Endothelial cell of umbilical vein (primary cell): Measurements from ENCODE around the gene LRRC73. TPM values are rescaled to one million over a fixed set of nuclear protein-coding genes. Genes with fewer than 3 reads are reported as not detected.

Experiments
- BruUV-seq: library from RNA; stranded (reverse); fragments of 400-500 nt; replicated peaks from 2 replicates; lab custom pipeline; 2021; lab: Mats Ljungman, UMichigan
- CTCF ChIA-PET: fragments of 300-600, 350-600 bp; sonication (Branson Sonifier 250); formaldehyde crosslinking; loops from one replicate; lab custom pipeline; 2021; ENCODE audit warnings: antibody characterized with exemption, inconsistent platforms; lab: Charles Lee
- POLR2A ChIA-PET: fragments of 300-600, 350-600 bp; sonication (Branson Sonifier 250); formaldehyde crosslinking; loops from one replicate; lab custom pipeline; 2021; ENCODE audit warnings: antibody characterized with exemption, inconsistent platforms; lab: Charles Lee
- DNase-seq: peaks from one replicate; pipeline ENCODE4 v3.0.0-alpha.2; 2011; ENCODE audit warnings: low read depth, low spot score
- FAIRE-seq: peaks from 2 replicates; lab custom pipeline; 2011; peaks lifted over from hg19 to GRCh38; lab: Jason Lieb, UNC
- H2AFZ ChIP-seq: 2 replicates; pipeline ENCODE4 v1.6.0; 2012; ENCODE audit warnings: low read depth, low read length, control low read depth, inconsistent platforms
- H3K27ac ChIP-seq: 2 replicates; pipeline ENCODE4 v1.5.1; 2011; ENCODE audit warnings: low read depth, mild to moderate bottlenecking, control low read depth, low read length, moderate library complexity; ENCODE audit not compliant: insufficient read depth
- H3K27me3 ChIP-seq, 2 experiments: 2 replicates each; pipeline versions ENCODE4 v1.6.0 to v1.6.1; 2011; ENCODE audit warnings: low read length in 2 of 2, mixed read lengths in 1 of 2; ENCODE audit not compliant: control insufficient read depth in 2 of 2, insufficient read depth in 2 of 2
- H3K36me3 ChIP-seq, 2 experiments: 2 replicates in 1 of 2; 3 replicates in 1 of 2; pipeline ENCODE4 v1.5.1; 2011; ENCODE audit warnings: low read length in 2 of 2, mild to moderate bottlenecking in 1 of 2, moderate library complexity in 1 of 2; ENCODE audit not compliant: control insufficient read depth in 2 of 2, insufficient read depth in 2 of 2; ENCODE audit errors: extremely low read depth in 1 of 2
- H3K4me1 ChIP-seq: 3 replicates; pipeline ENCODE4 v1.5.1; 2011; ENCODE audit warnings: mild to moderate bottlenecking, low read length; ENCODE audit not compliant: control insufficient read depth, insufficient read depth; ENCODE audit errors: extremely low read depth
- H3K4me2 ChIP-seq: 2 replicates; pipeline ENCODE4 v1.6.1; 2011; ENCODE audit warnings: low read length, control low read depth, mixed read lengths; ENCODE audit not compliant: insufficient read depth
- H3K4me3 ChIP-seq, 3 experiments: fragments of 200-600 bp in 1 of 3; sonication (generic), shearing (Covaris generic) in 1 of 3; replicated peaks in 1 of 3; 2 replicates each; pipeline ENCODE4 v1.5.1; 2011 to 2016; ENCODE audit warnings: control low read depth in 3 of 3, low read length in 3 of 3, mild to moderate bottlenecking in 2 of 3, inconsistent platforms in 1 of 3, low read depth in 1 of 3, moderate library complexity in 1 of 3; ENCODE audit not compliant: insufficient read depth in 1 of 3
- H3K79me2 ChIP-seq: 2 replicates; pipeline ENCODE4 v1.6.0; 2012; ENCODE audit warnings: low read length, inconsistent platforms; ENCODE audit not compliant: control insufficient read depth, insufficient read depth
- H3K9ac ChIP-seq: replicated peaks from 2 replicates; pipeline ENCODE3; 2011; ENCODE audit warnings: low read length, control low read depth; ENCODE audit not compliant: insufficient read depth; ENCODE audit errors: extremely low read depth
- H3K9me1 ChIP-seq: replicated peaks from 3 replicates; pipeline ENCODE4 v1.6.0; 2011; ENCODE audit warnings: mild to moderate bottlenecking, low read length; ENCODE audit not compliant: control insufficient read depth, insufficient read depth; ENCODE audit errors: extremely low read depth
- H3K9me3 ChIP-seq: replicated peaks from 2 replicates; pipeline ENCODE4 v1.5.1; 2012; ENCODE audit warnings: low read length, inconsistent platforms; ENCODE audit not compliant: control insufficient read depth, insufficient read depth
- H4K20me1 ChIP-seq: replicated peaks from 2 replicates; pipeline ENCODE3; 2011; ENCODE audit warnings: mild to moderate bottlenecking, low read length; ENCODE audit not compliant: control insufficient read depth, insufficient read depth; ENCODE audit errors: extremely low read depth
- FOS ChIP-seq: IDR thresholded peaks from 2 replicates; pipeline ENCODE4 v1.6.1; 2011; ENCODE audit warnings: mild to moderate bottlenecking, low read length, moderate library complexity, borderline replicate concordance; ENCODE audit not compliant: insufficient read depth
- GATA2 ChIP-seq: IDR thresholded peaks from 2 replicates; pipeline ENCODE4 v1.7.0; 2011; ENCODE audit warnings: low read depth, mild to moderate bottlenecking, moderate library complexity, mixed read lengths, low read length; ENCODE audit not compliant: insufficient read length, insufficient read depth
- JUN ChIP-seq: IDR thresholded peaks from 2 replicates; pipeline ENCODE4 v1.6.1; 2011; ENCODE audit warnings: borderline replicate concordance, low read depth; ENCODE audit not compliant: insufficient read length, insufficient read depth
- MYC ChIP-seq: IDR thresholded peaks from one replicate; pipeline ENCODE4 v1.6.1; 2011; ENCODE audit warnings: mild to moderate bottlenecking, low read depth, low read length
- POLR2A ChIP-seq: IDR thresholded peaks from 2 replicates; pipeline ENCODE4 v1.6.1; 2012; ENCODE audit warnings: low read depth, mild to moderate bottlenecking, control low read depth, low read length
- POLR2AphosphoS5 ChIP-seq: IDR thresholded peaks from 2 replicates; pipeline ENCODE4 v1.6.1; 2012; ENCODE audit warnings: low read depth, mild to moderate bottlenecking, control low read depth, low read length, moderate library complexity; ENCODE audit not compliant: insufficient read depth
- dilution Hi-C: fragments of 300-500 bp; cut with MboI; formaldehyde crosslinking; loops from one replicate; pipeline ENCODE4 v1.15.0; 2019; ENCODE audit warnings: low sequenced_read_pairs; ENCODE audit not compliant: extremely low pct_ligation_motif_present
- intact Hi-C: fragments of 100-400 bp; cut with micrococcal nuclease; formaldehyde crosslinking; loops from one replicate; pipeline ENCODE4 v1.10.0; 2022
- polyA plus RNA-seq, 4 experiments: library from polyadenylated mRNA; depleted of rRNA in 3 of 4; stranded (reverse) in 3 of 4; unstranded in 1 of 4; fragments of >200 nt; gene quantifications; 2 replicates each; pipeline versions ENCODE4 v1.2.1 to v1.2.3, GENCODE V29; 2011 to 2012; ENCODE audit warnings: missing spikeins in 1 of 4
- total RNA-seq: library from RNA; stranded (reverse); gene quantifications from 2 replicates; pipeline ENCODE4 v1.2.3, GENCODE V29; 2021
- TF ChIP-seq, protein P1 (sequence below): IDR thresholded peaks from 2 replicates; pipeline ENCODE4 v1.6.1; 2011; ENCODE audit not compliant: insufficient read depth, insufficient read length

The LRRC73 gene
- total and polyA plus RNA-seq, 2 donors (not counting 3 experiments of a cell fraction or from before 2014, with no cell fraction given): 0.11 to 0.58 TPM

GRCh38 chr6:43516367-43516696, 6.2 kb upstream of the LRRC73 start:
- Histone ChIP-seq H3K4me1 (peaks cover 17% of the 10 kb centered on the region), H3K9me3 (no peaks in the 10 kb centered on the region), H3K27ac (peak overlapping the region; percentile 66), H4K20me1 (no peaks in the 10 kb centered on the region), H3K9me1 (no peaks in the 10 kb centered on the region), H3K36me3 (peaks cover 6 to 46% of the 10 kb centered on the region in 2 experiments), H3K4me3 (peak overlapping the region; percentile 81 to 94 (median 87)), H3K79me2 (peaks cover 44% of the 10 kb centered on the region), H3K4me2 (peak overlapping the region; percentile 47), H2AFZ (peak overlapping the region; percentile 3), H3K9ac (peak overlapping the region; percentile 87), H3K27me3 (no peaks in the 10 kb centered on the region)
- dilution Hi-C loops: no loop called here
- CTCF ChIA-PET: interaction anchor here (0.6 to 1.8 kb wide), 5 partner anchors 9 to 62 kb away, joined by 3 to 9 read pairs (median 3); no protein-coding TSS in a partner anchor
- DNase-seq (no peak), FAIRE-seq (peak; percentile 54)
- TSS peak; percentile 60 for BruUV-seq
- TF ChIP-seq FOS (no peak), POLR2AphosphoS5 (no peak), POLR2A (no peak), JUN (no peak), GATA2 (no peak)
- POLR2A ChIA-PET: interaction anchor here (0.5 to 0.9 kb wide), 2 partner anchors 39 to 59 kb away, joined by 3 to 4 read pairs; partner anchors contain the start of genes POLH, TJAP1 and XPO5
- intact Hi-C loops: loop anchor here (2.0 kb wide), 1 partner anchor 58 kb away; no protein-coding TSS in a partner anchor

DNA sequence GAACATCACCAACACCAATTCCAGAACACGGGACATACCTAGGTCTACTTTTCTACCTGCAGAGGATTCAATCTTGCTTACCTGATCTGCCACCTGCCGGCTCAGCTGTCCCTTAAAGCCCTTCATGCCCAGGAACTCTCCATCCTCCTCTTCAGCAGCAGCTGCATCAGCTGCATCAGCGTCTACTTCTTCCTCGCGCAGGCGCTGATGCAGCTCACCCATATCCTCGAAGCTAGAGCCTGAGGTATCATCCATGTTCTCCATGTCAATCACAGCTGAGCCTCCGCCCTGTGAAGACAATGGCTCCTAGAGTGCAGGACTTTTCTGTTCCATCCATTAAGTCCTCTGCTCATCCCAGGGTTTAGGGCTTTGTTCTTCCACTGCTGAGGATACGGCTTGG, 5.7 kb upstream of the LRRC73 start:
- Histone ChIP-seq H3K4me1 (peaks cover 17% of the 10 kb centered on the region), H3K4me2 (peak overlapping the region; percentile 47), H3K79me2 (peaks cover 44% of the 10 kb centered on the region), H3K4me3 (peak overlapping the region in 2 of 3 experiments; percentile 81 to 94), H3K36me3 (peaks cover 3 to 43% of the 10 kb centered on the region in 2 experiments), H3K27me3 (no peaks in the 10 kb centered on the region), H3K27ac (peak overlapping the region; percentile 66), H3K9me3 (no peaks in the 10 kb centered on the region), H3K9ac (peak overlapping the region; percentile 87), H3K9me1 (no peaks in the 10 kb centered on the region), H4K20me1 (no peaks in the 10 kb centered on the region), H2AFZ (no peak overlapping the region)
- intact Hi-C loops (loop anchor here (2.0 kb wide), 1 partner anchor 59 kb away; no protein-coding TSS in a partner anchor), dilution Hi-C loops (no loop called here)
- TF ChIP-seq, protein P1, sequence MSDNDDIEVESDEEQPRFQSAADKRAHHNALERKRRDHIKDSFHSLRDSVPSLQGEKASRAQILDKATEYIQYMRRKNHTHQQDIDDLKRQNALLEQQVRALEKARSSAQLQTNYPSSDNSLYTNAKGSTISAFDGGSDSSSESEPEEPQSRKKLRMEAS: no peak
- TF ChIP-seq JUN: no peak
- no peak for TF ChIP-seq MYC
- DNase-seq (no peak), FAIRE-seq (peak; percentile 54)
- BruUV-seq: no TSS peak
- ChIA-PET CTCF (interaction anchor here (1.0 kb wide), 1 partner anchor 10 kb away, joined by 3 read pairs; no protein-coding TSS in a partner anchor), POLR2A (no interaction called here)
